A204.1 (cell line): ENCODE results near the gene ACADS.

Experiments used
- FAIRE-seq: peaks from 2 replicates; lab custom pipeline; 2012; peaks lifted over from hg19 to GRCh38; lab: Jason Lieb, UNC

ACADS gene

DNA sequence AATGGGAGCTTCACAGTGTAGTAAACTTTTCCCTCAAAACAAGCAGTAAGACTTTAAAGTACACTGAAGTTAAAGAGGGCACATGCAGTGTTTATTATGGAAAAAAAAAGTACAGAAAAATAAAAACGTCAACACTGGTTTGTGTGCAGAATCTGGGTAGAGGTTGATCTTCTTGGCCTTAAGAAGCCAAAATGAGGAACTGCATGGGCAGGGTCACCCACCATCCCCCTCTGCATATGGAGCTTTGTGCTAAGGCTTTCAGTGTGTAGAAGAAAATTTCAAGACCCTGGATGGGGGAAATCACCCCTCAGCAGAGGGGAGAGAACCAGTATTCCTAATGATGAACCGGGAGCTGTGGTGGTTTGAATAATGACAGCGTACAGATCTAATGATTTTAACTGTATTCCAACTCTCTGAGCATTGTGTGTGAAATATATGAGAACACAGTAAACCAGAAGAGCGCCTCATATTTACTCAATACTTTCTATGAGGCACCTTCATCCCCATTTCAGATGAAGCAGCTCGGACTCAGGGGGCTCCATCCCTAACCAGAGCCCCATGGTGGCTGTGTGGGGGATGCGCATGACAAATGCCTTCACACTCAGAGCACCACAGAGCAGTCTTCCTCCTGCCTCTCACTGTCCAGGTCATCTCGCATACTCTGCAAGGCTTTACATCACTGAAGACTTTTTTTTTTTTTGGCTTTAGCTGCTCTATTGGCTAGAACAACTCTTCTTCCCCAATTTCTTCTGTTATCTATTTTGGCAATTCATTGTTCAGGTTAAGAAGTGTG lies 33.4 kb downstream of the ACADS start:
- FAIRE-seq, result no peak

GRCh38 chr12:120759591-120760348 lies 34.1 kb downstream of the ACADS start:
- no peak for FAIRE-seq

- no peak for FAIRE-seq
Measured at GRCh38 chr12:120760349-120761254, 35.0 kb downstream of the ACADS start.

GRCh38 chr12:120761519-120761934 lies 35.9 kb downstream of the ACADS start:
- no peak for FAIRE-seq

GRCh38 chr12:120762086-120762485 lies 36.5 kb downstream of the ACADS start:
- FAIRE-seq, result no peak

DNA sequence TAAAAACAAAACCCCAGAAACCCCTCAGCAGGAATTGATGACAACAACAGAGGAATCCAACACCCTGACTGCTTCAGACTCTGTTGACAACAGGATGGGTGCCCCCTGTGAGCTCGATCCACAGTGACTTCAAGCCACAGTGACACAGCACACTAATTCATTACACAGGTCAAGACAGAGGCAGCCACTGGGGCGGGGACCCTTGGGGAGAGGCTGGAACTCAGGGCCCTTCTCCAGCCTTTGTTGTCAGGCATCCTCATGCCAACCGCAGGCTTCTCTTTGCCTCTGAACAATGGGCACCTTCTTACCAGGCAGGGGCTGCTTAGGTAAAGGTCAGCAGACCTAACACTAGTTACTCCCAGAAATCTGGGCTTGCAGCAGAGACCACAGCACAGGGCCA lies 37.6 kb downstream of the ACADS start:
- no peak for FAIRE-seq

GRCh38 chr12:120764816-120765215 lies 39.2 kb downstream of the ACADS start:
- FAIRE-seq, result no peak

DNA sequence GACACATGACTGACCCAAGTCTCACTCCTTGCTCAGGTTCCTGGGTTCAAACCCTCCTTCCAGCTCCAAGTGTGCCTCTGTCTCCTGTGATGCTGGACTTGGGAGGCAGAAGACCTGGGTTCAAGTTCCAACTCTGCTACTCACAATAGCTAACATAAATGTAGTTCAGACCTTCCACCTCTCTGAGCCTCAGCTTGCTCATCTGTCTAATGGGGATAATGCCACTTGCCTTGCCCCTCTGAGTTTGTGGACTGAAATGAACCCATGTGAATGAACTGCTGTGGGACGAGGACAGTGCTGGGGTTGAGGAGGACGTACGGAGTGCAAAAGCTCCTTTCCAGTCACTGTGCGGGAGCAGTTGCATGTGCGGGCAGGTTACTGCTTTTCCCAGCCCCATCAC lies 40.9 kb downstream of the ACADS start:
- FAIRE-seq, result no peak

DNA sequence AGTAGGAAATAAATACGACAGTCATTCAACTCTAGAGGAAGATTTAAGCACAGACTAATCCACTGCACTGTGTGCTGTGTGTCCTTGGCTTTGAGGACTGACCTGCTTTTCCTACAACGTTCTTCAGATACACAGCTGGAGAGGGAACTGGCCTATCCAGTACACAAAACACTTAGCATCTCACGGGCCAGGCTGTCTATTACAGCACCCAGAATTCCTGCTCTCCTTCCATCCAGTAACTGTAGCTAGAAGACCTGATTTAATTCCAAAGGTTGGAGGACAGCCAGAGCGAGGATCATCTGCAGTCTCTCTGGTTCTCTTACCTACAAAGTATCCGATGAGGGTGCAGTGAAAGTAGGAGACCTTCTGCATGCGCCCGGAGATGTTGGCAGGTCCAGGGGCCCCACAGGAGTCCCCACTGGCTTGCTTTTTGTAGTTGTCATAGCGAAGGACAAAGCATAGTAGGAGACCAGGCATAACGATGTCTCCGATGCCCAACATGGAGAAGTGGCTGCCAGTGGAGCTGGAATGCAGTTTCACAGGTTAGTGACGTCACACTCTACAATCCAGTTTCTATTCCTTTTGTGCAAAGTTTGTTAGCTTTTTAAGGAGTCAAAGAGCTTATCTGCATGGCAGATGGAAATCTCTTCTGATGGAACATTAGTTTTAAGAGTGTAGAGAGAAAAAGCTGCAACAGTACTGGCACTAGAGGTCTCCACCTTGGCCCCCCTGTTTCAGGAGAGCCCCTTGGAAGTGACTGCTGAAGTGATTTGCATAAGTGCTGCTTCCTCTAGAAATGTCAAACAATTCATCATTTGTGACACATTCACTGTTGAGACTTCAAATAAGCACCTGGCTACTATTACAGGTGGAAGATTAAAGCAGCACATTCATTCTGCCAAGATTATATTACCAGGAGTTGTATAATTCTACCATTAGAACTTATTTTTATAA lies 41.7 kb downstream of the ACADS start:
- FAIRE-seq, result no peak

GRCh38 chr12:120771097-120771496 lies 45.5 kb downstream of the ACADS start:
- FAIRE-seq, result no peak

DNA sequence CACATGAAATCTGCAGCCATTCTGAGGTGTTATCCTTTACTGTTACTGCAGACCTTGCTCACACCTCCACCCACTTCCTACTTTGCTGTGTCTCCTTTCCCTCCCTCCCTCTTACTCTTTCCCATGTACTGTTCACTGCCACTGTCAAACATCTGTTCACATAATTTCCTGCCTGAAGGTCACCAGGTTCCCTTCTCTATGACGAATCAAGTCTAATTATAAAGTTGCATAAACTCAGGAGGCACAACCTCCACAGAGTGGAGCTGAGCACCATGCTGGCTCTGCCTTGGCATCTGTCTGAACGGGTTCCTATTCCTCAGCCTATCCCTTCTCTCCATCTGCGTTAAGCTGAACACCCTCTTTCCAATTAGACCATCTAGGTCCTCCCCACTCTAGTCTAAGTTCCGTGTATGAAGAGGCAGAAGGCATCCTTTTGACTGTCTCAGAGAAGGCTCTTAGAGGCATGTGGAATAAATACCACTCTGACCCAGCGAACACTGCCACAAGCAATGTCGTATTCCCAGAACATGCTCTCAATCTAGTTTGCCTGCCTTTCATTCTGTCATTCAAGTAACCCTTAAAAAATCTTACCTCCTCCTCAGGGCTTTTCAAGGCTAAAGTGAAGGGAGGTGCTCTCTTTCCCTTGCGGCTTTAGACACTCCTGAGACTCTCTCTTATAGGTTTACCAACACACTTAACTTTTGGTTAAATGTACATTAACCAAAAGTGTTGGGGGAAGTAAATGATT lies 48.7 kb downstream of the ACADS start:
- no peak for FAIRE-seq

GRCh38 chr12:120775862-120776552 lies 50.4 kb downstream of the ACADS start:
- FAIRE-seq, result no peak

- no peak for FAIRE-seq
Measured at GRCh38 chr12:120783197-120783596, 57.6 kb downstream of the ACADS start.

DNA sequence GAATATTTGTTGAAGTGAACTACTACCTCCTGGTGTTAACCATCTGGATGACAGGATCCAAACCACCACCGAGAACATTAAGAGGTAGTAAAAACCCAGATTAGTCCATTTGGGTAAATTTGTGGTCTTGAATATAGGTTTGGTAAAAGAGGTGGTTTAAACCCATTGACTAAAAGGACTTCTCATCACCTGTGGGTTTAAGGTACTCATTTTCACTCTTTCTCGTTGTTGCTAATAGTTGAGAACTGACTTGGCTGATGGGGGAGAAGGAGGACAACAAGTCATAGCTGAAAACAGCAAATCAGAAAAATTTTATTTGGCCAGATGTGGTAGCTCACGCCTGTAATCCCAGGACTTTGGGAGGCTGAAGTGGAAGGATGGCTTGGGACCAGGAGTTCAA lies 59.2 kb downstream of the ACADS start:
- FAIRE-seq, result no peak

DNA sequence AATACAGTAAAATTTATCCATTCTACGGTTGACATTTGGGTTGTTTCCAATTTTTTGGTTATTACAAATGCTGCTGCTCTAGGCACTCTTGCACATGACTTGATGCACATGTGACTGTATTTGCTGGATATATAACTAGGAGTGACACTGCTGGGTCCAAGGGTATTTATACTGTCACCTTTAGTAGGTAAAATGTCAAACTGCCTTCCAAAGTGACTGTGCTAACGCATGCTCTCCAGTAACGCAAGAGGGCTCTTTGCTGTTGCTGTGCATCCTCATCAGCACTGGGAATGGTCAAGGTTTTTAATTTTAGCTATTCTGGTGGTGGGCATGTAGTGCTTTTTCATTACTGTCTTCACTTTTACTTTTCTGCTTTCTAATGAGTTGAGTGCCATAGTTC lies 62.3 kb downstream of the ACADS start:
- no peak for FAIRE-seq
